Activated naive CD8-positive, alpha-beta T cell treated with anti-CD3 and anti-CD28 coated beads, Interleukin-2, amount 50 U/mL, for 16 hours (primary cell): ENCODE results near the gene NKAIN2.
"Not testable (repeated sequence)": the region's sequence is repeated elsewhere in the genome, so short reads cannot be mapped to it uniquely, and the experiment has no call there.

Source experiments
- DNase-seq: peaks from one replicate; pipeline ENCODE4 v3.0.0-alpha.2; 2020; ENCODE audit warnings: low read depth, low spot score

Gene NKAIN2

GRCh38 chr6:124494956-124495664 lies 691.4 kb downstream of the NKAIN2 start:
- no peak for DNase-seq

GRCh38 chr6:124495665-124496190 lies 692.1 kb downstream of the NKAIN2 start:
- no peak for DNase-seq

GRCh38 chr6:124496334-124496733 lies 692.7 kb downstream of the NKAIN2 start:
- DNase-seq: no peak

- no peak for DNase-seq
These were observed 708.8 kb downstream of the NKAIN2 start for GRCh38 chr6:124512431-124512830.

- no peak for DNase-seq
These were observed 713.7 kb downstream of the NKAIN2 start for GRCh38 chr6:124517339-124517738.

- DNase-seq: no peak
These were observed 716.8 kb downstream of the NKAIN2 start for GRCh38 chr6:124520514-124520913.

- DNase-seq: no peak
These were observed 718.7 kb downstream of the NKAIN2 start for GRCh38 chr6:124522335-124522734.

GRCh38 chr6:124524491-124525200 lies 721.0 kb downstream of the NKAIN2 start:
- no peak for DNase-seq

GRCh38 chr6:124530926-124531325 lies 727.3 kb downstream of the NKAIN2 start:
- DNase-seq: no peak

GRCh38 chr6:124535299-124535698 lies 731.6 kb downstream of the NKAIN2 start:
- no peak for DNase-seq

GRCh38 chr6:124535746-124536145 lies 732.1 kb downstream of the NKAIN2 start:
- no peak for DNase-seq

GRCh38 chr6:124536157-124536841 lies 732.6 kb downstream of the NKAIN2 start:
- no peak for DNase-seq

GRCh38 chr6:124536842-124537191 lies 733.2 kb downstream of the NKAIN2 start:
- DNase-seq: no peak

- no peak for DNase-seq
These were observed 735.4 kb downstream of the NKAIN2 start for GRCh38 chr6:124539096-124539495.

- DNase-seq: no peak
These were observed 737.9 kb downstream of the NKAIN2 start for GRCh38 chr6:124541573-124541972.

- no peak for DNase-seq
These were observed 742.9 kb downstream of the NKAIN2 start for GRCh38 chr6:124546601-124547000.

- DNase-seq: no peak
These were observed 748.1 kb downstream of the NKAIN2 start for GRCh38 chr6:124551711-124552233.

- DNase-seq: no peak
These were observed 754.2 kb downstream of the NKAIN2 start for GRCh38 chr6:124557873-124558272.

GRCh38 chr6:124560078-124560477 lies 756.4 kb downstream of the NKAIN2 start:
- not testable (repeated sequence) for DNase-seq

- DNase-seq: no peak
These were observed 757.4 kb downstream of the NKAIN2 start for GRCh38 chr6:124560873-124561567.

- DNase-seq: no peak
These were observed 758.0 kb downstream of the NKAIN2 start for GRCh38 chr6:124561635-124562130.
